HepG2 (cell line): ENCODE data around the gene SRBD1. TPM values are rescaled to one million over a fixed set of nuclear protein-coding genes. Genes with fewer than 3 reads are reported as not detected.

Source experiments
- ATF1 ChIP-seq: IDR thresholded peaks from 2 replicates; pipeline ENCODE4 v1.6.1; 2016; ENCODE audit warnings: mild to moderate bottlenecking, control low read depth
- HNRNPK ChIP-seq: fragments of 200-400 bp; formaldehyde crosslinking; IDR thresholded peaks from 2 replicates; pipeline ENCODE4 v1.6.1; 2018; ENCODE audit warnings: low read length, low read depth, moderate library complexity, mild to moderate bottlenecking; ENCODE audit not compliant: poor library complexity, severe bottlenecking
- MED13 ChIP-seq: sonication (generic); formaldehyde crosslinking; IDR thresholded peaks from 2 replicates; pipeline ENCODE4 v1.5.0; 2020; ENCODE audit warnings: missing genetic modification reagents
- MEF2D ChIP-seq: sonication (generic); formaldehyde crosslinking; IDR thresholded peaks from 2 replicates; pipeline ENCODE4 v1.5.1; 2020; ENCODE audit warnings: mild to moderate bottlenecking, missing genetic modification reagents
- PHF20 ChIP-seq: sonication (generic); formaldehyde crosslinking; IDR thresholded peaks from 2 replicates; pipeline ENCODE4 v1.5.0; 2020; ENCODE audit warnings: mild to moderate bottlenecking, missing genetic modification reagents
- POLR2G ChIP-seq: fragments of 200-400 bp; formaldehyde crosslinking; IDR thresholded peaks from 2 replicates; pipeline ENCODE4 v1.6.1; 2018; ENCODE audit warnings: mild to moderate bottlenecking, low read depth, low read length, moderate library complexity
- SALL1 ChIP-seq: sonication (generic); formaldehyde crosslinking; IDR thresholded peaks from 2 replicates; pipeline ENCODE4 v1.8.0; 2022; ENCODE audit warnings: mild to moderate bottlenecking, missing genetic modification reagents
- SOX13 ChIP-seq, 3 experiments: fragments of 450-650 bp in 1 of 3; sonication (generic) in 1 of 3; formaldehyde crosslinking in 1 of 3; IDR thresholded peaks in 2 of 3; conservative IDR thresholded peaks in 1 of 3; 2 replicates each; pipeline versions ENCODE4 v1.5.0 to v1.6.1; 2016 to 2020; ENCODE audit warnings: antibody characterized with exemption in 1 of 3, mild to moderate bottlenecking in 1 of 3, missing compliant biosample characterization in 1 of 3, missing genetic modification reagents in 1 of 3, moderate library complexity in 1 of 3
- ZNF766 ChIP-seq: sonication (generic); formaldehyde crosslinking; IDR thresholded peaks from 2 replicates; pipeline ENCODE4 v1.5.0; 2020; ENCODE audit warnings: missing genetic modification reagents, borderline replicate concordance
- polyA plus RNA-seq, 8 experiments: library from polyadenylated mRNA; depleted of rRNA in 3 of 8; stranded (reverse) in 7 of 8; unstranded in 1 of 8; fragments of >200 nt; fragmentation: Illumina TruSeq in 4 of 8; extraction: Trizol in 4 of 8; gene quantifications; 2 replicates each; pipeline versions ENCODE4 v1.2.1 to v1.2.3, GENCODE V29; 2011 to 2016; ENCODE audit warnings: low read depth in 4 of 8, missing spikeins in 1 of 8, mixed read lengths in 1 of 8; ENCODE audit not compliant: insufficient read depth in 1 of 8
- total RNA-seq, 5 experiments: library from RNA; depleted of rRNA; stranded (reverse); fragments of >200 nt; fragmentation: Illumina TruSeq; extraction: Trizol; gene quantifications; 2 replicates each; pipeline ENCODE4 v1.2.3, GENCODE V29; 2016; ENCODE audit warnings: low read depth in 1 of 5
- TF ChIP-seq, protein P1 (sequence below): sonication (generic); formaldehyde crosslinking; IDR thresholded peaks from 2 replicates; pipeline ENCODE4 v1.5.0; 2020; ENCODE audit warnings: mild to moderate bottlenecking, missing genetic modification reagents
- TF ChIP-seq, protein P2 (sequence below): sonication (generic); formaldehyde crosslinking; IDR thresholded peaks from 2 replicates; pipeline ENCODE4 v1.4.0; 2020; ENCODE audit warnings: missing genetic modification reagents
- TF ChIP-seq, protein P3 (sequence below): sonication (generic); formaldehyde crosslinking; conservative IDR thresholded peaks from 2 replicates; pipeline ENCODE4 v1.4.0; 2020; ENCODE audit warnings: missing genetic modification reagents
- TF ChIP-seq, protein P4 (sequence below): IDR thresholded peaks from 2 replicates; pipeline ENCODE4 v1.6.1; 2018; ENCODE audit warnings: missing genetic modification reagents
- TF ChIP-seq, protein P5 (sequence below): sonication (generic); formaldehyde crosslinking; IDR thresholded peaks from 2 replicates; pipeline ENCODE4 v1.5.1; 2020; ENCODE audit warnings: missing genetic modification reagents, mild to moderate bottlenecking, borderline replicate concordance

Gene SRBD1
- total and polyA plus RNA-seq, 2 of the 13 experiments (the other 11 are each of a cell fraction or from before 2014, with no cell fraction given), result 3.2 to 23.9 TPM

DNA sequence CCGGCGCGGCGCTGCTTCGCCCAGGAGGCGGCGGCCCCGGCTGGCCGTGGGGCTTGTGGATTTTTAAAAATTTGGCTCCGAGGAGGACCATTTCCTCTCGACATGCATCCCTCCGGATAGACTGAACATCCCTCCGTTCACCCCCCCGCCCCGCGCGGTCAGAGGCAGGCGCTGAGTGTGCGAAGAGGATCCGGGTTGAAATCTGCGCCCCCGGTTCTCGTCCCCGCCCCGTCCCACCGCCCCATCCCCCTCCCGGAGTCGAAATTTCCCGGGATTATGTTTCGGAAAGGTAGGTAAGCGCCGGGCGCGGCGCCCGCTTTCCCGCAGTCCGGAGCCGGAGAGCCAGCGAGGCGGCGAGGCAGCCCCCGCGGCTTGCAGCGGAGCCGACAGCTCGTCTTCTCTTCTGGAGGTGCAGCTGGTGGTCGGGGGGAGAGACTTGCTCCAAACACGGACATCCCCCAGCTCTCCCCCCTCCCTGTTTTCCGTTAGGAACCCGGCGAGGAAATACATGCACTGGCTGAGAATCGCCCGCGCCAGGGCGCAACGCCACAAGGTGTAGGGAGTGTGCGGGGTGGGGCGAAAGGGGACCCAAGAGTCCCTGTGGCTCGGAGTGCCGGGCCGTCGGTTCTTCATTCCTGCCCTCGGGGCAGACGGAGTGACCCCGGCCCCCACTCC, 40.5 kb upstream of the SRBD1 start, which contains the start of gene PRKCE (continued):
- TF ChIP-seq HNRNPK, result peak; percentile 33
- TF ChIP-seq SALL1 (CRISPR knock-in tag), result no peak
- TF ChIP-seq, protein P1, sequence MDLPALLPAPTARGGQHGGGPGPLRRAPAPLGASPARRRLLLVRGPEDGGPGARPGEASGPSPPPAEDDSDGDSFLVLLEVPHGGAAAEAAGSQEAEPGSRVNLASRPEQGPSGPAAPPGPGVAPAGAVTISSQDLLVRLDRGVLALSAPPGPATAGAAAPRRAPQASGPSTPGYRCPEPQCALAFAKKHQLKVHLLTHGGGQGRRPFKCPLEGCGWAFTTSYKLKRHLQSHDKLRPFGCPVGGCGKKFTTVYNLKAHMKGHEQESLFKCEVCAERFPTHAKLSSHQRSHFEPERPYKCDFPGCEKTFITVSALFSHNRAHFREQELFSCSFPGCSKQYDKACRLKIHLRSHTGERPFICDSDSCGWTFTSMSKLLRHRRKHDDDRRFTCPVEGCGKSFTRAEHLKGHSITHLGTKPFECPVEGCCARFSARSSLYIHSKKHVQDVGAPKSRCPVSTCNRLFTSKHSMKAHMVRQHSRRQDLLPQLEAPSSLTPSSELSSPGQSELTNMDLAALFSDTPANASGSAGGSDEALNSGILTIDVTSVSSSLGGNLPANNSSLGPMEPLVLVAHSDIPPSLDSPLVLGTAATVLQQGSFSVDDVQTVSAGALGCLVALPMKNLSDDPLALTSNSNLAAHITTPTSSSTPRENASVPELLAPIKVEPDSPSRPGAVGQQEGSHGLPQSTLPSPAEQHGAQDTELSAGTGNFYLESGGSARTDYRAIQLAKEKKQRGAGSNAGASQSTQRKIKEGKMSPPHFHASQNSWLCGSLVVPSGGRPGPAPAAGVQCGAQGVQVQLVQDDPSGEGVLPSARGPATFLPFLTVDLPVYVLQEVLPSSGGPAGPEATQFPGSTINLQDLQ, result no peak
- TF ChIP-seq, protein P2, sequence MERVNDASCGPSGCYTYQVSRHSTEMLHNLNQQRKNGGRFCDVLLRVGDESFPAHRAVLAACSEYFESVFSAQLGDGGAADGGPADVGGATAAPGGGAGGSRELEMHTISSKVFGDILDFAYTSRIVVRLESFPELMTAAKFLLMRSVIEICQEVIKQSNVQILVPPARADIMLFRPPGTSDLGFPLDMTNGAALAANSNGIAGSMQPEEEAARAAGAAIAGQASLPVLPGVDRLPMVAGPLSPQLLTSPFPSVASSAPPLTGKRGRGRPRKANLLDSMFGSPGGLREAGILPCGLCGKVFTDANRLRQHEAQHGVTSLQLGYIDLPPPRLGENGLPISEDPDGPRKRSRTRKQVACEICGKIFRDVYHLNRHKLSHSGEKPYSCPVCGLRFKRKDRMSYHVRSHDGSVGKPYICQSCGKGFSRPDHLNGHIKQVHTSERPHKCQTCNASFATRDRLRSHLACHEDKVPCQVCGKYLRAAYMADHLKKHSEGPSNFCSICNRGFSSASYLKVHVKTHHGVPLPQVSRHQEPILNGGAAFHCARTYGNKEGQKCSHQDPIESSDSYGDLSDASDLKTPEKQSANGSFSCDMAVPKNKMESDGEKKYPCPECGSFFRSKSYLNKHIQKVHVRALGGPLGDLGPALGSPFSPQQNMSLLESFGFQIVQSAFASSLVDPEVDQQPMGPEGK, result no peak
- no peak for TF ChIP-seq PHF20 (CRISPR knock-in tag)
- TF ChIP-seq, protein P3, sequence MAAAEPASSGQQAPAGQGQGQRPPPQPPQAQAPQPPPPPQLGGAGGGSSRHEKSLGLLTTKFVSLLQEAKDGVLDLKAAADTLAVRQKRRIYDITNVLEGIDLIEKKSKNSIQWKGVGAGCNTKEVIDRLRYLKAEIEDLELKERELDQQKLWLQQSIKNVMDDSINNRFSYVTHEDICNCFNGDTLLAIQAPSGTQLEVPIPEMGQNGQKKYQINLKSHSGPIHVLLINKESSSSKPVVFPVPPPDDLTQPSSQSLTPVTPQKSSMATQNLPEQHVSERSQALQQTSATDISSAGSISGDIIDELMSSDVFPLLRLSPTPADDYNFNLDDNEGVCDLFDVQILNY (CRISPR knock-in tag), result no peak
- no peak for TF ChIP-seq ZNF766 (CRISPR knock-in tag)
- no peak for TF ChIP-seq SOX13 (IDR thresholded peaks at IDR 0.05)
- no peak for TF ChIP-seq SOX13 (CRISPR knock-in tag; conservative IDR thresholded peaks at IDR 0.05 in 1 of 2, IDR thresholded peaks at IDR 0.05 in 1 of 2)
- TF ChIP-seq MED13, result 0 out of 2 replicates have a peak, but pooled peaks have one; percentile 12
- no peak for TF ChIP-seq ATF1 (CRISPR knock-in tag)
- TF ChIP-seq MEF2D (CRISPR knock-in tag), result no peak
- no peak; the same call in 1 of the 2 replicates for TF ChIP-seq POLR2G
- TF ChIP-seq, protein P4, sequence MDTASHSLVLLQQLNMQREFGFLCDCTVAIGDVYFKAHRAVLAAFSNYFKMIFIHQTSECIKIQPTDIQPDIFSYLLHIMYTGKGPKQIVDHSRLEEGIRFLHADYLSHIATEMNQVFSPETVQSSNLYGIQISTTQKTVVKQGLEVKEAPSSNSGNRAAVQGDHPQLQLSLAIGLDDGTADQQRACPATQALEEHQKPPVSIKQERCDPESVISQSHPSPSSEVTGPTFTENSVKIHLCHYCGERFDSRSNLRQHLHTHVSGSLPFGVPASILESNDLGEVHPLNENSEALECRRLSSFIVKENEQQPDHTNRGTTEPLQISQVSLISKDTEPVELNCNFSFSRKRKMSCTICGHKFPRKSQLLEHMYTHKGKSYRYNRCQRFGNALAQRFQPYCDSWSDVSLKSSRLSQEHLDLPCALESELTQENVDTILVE (CRISPR knock-in tag), result no peak
- TF ChIP-seq, protein P5, sequence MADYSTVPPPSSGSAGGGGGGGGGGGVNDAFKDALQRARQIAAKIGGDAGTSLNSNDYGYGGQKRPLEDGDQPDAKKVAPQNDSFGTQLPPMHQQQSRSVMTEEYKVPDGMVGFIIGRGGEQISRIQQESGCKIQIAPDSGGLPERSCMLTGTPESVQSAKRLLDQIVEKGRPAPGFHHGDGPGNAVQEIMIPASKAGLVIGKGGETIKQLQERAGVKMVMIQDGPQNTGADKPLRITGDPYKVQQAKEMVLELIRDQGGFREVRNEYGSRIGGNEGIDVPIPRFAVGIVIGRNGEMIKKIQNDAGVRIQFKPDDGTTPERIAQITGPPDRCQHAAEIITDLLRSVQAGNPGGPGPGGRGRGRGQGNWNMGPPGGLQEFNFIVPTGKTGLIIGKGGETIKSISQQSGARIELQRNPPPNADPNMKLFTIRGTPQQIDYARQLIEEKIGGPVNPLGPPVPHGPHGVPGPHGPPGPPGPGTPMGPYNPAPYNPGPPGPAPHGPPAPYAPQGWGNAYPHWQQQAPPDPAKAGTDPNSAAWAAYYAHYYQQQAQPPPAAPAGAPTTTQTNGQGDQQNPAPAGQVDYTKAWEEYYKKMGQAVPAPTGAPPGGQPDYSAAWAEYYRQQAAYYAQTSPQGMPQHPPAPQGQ (CRISPR knock-in tag), result no peak
